NAMALWA (cell line): Measurements from ENCODE around the gene CFAP20DC.

Source experiments
- DNase-seq: peaks from one replicate; pipeline ENCODE4 v3.0.0-alpha.2; 2015; ENCODE audit warnings: low spot score

Gene CFAP20DC

GRCh38 chr3:58800032-58800431 is 249.8 kb downstream of the CFAP20DC start:
- no peak for DNase-seq

- DNase-seq: no peak
Measured at GRCh38 chr3:58799271-58799670, 250.6 kb downstream of the CFAP20DC start.

DNA sequence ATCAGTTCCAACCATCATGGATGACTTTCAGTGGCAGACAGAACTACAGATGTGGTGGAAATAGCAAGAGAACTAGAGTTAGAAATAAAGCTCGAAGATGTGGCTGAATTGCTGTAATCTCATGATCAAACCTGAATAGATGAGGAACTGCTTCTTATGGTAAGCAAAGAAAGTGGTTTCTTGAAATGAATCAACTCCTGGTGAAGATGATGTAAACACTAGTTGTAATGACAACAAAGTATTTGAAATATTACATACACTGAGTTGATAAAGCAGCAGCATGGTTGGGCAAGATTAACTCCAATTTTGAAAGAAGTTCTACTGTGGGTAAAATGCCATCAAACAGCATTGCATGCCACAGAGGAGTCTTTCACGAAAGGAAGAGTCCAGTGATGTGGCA is 251.5 kb downstream of the CFAP20DC start:
- no peak for DNase-seq

DNA sequence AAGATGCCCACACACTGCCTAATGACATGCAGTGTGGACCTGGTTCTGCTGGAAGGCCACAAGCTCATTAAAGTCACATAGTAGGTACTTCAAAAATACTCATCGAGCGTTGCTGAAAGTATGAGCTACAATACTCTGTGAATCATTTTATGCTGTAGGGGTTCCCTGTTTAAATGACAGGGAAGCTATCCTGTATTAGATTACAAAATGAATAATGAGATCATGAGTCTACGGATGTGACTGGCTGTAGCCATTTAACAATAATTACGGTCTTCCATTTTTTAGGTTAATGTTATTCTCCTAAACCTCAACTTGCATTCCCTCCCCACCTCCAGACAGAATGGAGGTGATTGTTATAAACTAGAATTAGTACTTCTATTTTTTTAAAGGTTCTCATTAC is 255.1 kb downstream of the CFAP20DC start:
- no peak for DNase-seq

GRCh38 chr3:58793938-58794337 is 255.9 kb downstream of the CFAP20DC start:
- no peak for DNase-seq

GRCh38 chr3:58792921-58793451 is 256.8 kb downstream of the CFAP20DC start:
- DNase-seq: no peak

GRCh38 chr3:58789385-58789784 is 260.4 kb downstream of the CFAP20DC start:
- no peak for DNase-seq

GRCh38 chr3:58784888-58785287 is 264.9 kb downstream of the CFAP20DC start:
- no peak for DNase-seq

GRCh38 chr3:58784425-58784824 is 265.4 kb downstream of the CFAP20DC start:
- DNase-seq: no peak

DNA sequence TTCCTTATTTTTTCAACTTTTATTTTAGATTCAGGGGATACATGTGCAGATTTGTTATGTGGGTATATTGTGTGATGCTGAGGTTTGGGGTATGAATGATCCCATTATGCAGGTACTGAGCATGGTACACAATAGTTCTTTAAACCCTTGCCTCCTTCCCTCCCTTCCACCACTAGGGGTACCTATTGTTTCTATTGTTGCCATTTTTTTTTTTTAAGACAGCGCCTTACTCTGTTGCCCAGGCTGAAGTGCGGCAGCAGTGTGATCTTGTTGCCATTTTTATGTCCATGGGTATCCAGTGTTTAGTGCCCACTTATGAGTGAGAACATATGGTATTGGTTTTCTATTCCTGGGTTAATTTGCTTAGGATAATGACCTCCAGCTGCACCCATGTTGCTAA is 266.0 kb downstream of the CFAP20DC start:
- peak; percentile 0 for DNase-seq

- no peak for DNase-seq
Measured at GRCh38 chr3:58779934-58780333, 269.9 kb downstream of the CFAP20DC start.

GRCh38 chr3:58776231-58776630 is 273.6 kb downstream of the CFAP20DC start:
- peak; percentile 6 for DNase-seq

DNA sequence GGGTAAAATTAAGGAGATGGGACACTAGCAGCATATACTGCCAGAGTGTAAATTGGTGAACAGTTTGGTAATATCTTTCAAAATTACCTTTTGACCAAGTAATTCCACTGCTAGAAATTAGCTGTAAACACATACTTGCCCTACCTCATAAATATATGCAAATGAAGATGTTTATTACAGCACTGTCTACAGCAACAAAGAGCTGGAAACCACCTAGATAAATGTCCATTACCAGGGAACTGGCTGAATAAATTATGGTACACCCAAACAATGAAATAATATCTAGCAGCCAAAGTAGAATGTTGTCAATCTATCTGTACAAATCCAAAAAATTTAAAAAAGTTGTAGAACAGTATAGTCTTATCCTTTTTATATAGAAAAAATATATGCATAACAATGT is 277.4 kb downstream of the CFAP20DC start:
- no peak for DNase-seq

GRCh38 chr3:58769065-58769464 is 280.8 kb downstream of the CFAP20DC start:
- no peak for DNase-seq

DNA sequence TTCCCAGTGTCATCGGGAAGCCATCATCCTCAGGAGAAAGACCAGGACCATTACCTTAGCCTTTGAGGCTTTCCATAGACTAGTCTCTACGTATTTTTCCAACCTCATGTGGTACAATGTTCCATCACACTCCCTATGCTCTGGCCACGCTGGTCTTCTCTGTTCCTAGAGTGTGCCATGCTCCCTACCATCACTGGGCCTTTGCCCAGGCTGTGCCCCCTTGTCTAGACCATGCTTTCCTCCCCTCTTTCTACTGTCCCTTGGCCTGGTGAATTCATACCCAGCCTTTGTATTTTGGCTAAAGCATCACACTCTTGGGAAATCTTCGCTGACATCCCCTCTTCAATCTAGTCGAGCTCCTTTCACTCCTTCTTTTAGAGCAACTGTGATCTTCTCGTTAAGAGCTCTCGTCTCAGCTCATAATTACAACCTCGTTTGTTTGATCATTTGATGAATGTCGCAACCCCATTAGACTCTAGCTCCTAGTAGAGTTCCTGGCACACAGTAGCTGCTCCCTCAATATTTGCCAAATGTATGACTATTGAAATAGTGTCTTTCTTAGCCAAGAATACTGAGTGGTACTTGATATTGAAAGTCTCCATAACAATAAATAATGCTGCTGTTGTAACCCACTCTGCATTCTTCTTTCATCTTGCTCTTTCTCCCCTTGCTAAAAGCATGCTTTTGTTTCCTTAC is 283.1 kb downstream of the CFAP20DC start:
- no peak for DNase-seq

- no peak for DNase-seq
Measured at GRCh38 chr3:58755150-58755549, 294.7 kb downstream of the CFAP20DC start.

- peak; percentile 1 for DNase-seq
Measured at GRCh38 chr3:58754074-58754473, 295.8 kb downstream of the CFAP20DC start.

- peak; percentile 1 for DNase-seq
Measured at GRCh38 chr3:58751882-58752567, 297.8 kb downstream of the CFAP20DC start.

DNA sequence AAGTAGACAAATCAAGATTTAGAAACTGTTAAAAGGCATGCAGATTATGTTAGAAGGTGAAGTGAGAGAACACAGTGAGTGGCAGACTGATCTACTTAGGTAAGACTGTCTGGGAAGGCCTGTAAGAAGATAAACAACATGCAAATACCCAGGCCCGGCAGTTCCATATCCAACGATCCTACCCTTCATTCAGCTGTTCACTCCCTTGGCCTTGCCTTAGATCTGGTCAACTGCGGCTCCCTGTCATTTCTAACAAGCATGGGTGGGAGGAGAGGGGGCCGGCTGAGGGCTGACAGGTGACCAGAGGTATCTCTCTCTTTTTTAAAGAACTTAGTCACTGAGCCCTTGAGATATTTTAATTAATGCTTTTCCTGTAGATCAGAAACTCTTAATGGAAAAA is 298.6 kb downstream of the CFAP20DC start:
- DNase-seq: no peak

DNA sequence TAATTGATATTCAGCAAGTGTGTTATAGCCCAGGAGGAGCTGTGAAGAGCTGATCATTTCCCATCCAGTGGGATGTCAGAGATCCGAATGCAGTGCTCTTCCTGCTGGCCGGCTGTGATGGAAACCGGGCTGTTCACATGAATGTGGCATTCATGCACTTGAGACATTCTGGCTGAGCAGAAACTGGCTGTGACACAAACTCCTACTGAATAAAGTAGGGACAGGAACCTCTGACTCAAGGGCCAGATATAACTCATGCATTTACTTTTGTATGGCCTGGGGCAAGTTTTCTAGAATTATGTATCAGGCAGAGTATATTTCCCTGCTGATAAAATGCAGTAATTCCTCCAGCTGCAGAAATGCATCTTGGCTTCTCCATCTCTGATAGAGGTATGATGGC is 299.9 kb downstream of the CFAP20DC start:
- DNase-seq: no peak

DNA sequence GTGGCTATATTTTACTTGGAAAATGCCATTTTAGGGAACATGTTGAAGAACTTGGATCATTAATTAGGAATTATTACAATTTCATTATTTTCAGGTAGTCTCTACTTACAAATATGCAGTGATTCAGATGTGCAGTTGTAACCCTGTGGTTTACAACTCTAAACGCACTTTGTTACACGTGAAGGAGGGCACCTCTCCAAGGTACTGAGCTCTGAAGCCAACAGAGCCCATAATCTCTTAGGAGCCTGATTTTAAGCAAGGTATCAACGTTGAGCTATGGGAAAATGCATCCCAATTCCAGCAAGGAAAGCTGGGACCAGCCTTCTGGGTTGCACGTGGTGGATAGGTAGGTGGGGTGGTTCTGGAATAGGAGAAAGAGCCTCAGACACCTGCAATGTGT is 301.8 kb downstream of the CFAP20DC start:
- DNase-seq: no peak

GRCh38 chr3:58746758-58747157 is 303.1 kb downstream of the CFAP20DC start:
- no peak for DNase-seq

GRCh38 chr3:58743296-58743695 is 306.5 kb downstream of the CFAP20DC start:
- no peak for DNase-seq

- no peak for DNase-seq
Measured at GRCh38 chr3:58742239-58742638, 307.6 kb downstream of the CFAP20DC start.
